ENCODE data around the gene ID4.

DNA sequence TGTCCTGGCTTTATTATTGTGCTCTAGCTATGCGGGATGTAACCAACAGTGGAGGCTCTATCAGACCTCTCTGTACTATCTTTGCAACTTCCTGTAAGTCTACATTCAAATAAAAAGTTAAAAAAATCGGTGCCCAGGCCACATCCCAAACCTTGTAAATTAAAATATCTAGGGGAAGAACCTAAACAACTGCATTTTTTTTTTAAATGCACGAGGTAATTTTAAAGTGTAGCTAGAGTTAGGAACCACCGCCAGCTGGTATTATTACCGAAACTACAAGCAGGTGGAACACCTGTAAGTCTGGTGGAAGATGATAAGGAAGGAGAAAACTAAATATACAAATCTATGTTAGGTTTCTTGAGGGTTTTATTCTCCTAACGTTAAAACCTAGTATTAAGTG lies 34.5 kb upstream of the ID4 start:
- TF ChIP-seq RAD21 (IDR thresholded peaks at IDR 0.05; ENCODE audit: low read length) (no peak), RFX5 (IDR thresholded peaks at IDR 0.05; ENCODE audit: low read depth, low read length) (no peak), RCOR1 (IDR thresholded peaks at IDR 0.05; ENCODE audit: insufficient replicate concordance, low read length) (no peak), BHLHE40 (IDR thresholded peaks at IDR 0.05; ENCODE audit: low read depth, low read length) (no peak), POLR2A (IDR thresholded peaks at IDR 0.05; ENCODE audit: low read depth, low read length) (no peak), SMC3 (IDR thresholded peaks at IDR 0.05; ENCODE audit: low read depth, low read length) (no peak), MXI1 (IDR thresholded peaks at IDR 0.05; ENCODE audit: borderline replicate concordance, low read depth, low read length) (no peak), FOS (IDR thresholded peaks at IDR 0.05; ENCODE audit: low read depth, low read length) (no peak), CEBPB (IDR thresholded peaks at IDR 0.05; ENCODE audit: low read depth, low read length) (no peak), CHD1 (IDR thresholded peaks at IDR 0.05; ENCODE audit: low read depth, low read length) (no peak)
- TF ChIP-seq, protein P1, sequence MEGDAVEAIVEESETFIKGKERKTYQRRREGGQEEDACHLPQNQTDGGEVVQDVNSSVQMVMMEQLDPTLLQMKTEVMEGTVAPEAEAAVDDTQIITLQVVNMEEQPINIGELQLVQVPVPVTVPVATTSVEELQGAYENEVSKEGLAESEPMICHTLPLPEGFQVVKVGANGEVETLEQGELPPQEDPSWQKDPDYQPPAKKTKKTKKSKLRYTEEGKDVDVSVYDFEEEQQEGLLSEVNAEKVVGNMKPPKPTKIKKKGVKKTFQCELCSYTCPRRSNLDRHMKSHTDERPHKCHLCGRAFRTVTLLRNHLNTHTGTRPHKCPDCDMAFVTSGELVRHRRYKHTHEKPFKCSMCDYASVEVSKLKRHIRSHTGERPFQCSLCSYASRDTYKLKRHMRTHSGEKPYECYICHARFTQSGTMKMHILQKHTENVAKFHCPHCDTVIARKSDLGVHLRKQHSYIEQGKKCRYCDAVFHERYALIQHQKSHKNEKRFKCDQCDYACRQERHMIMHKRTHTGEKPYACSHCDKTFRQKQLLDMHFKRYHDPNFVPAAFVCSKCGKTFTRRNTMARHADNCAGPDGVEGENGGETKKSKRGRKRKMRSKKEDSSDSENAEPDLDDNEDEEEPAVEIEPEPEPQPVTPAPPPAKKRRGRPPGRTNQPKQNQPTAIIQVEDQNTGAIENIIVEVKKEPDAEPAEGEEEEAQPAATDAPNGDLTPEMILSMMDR (conservative IDR thresholded peaks at IDR 0.05; ENCODE audit: low read depth, low read length): no peak
- TF ChIP-seq, protein P2, sequence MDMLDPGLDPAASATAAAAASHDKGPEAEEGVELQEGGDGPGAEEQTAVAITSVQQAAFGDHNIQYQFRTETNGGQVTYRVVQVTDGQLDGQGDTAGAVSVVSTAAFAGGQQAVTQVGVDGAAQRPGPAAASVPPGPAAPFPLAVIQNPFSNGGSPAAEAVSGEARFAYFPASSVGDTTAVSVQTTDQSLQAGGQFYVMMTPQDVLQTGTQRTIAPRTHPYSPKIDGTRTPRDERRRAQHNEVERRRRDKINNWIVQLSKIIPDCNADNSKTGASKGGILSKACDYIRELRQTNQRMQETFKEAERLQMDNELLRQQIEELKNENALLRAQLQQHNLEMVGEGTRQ (IDR thresholded peaks at IDR 0.05; ENCODE audit: low read depth, low read length): no peak
